H7 (cell line): ENCODE data around the gene FGD4. TPM values are rescaled to one million over a fixed set of nuclear protein-coding genes. Genes with fewer than 3 reads are reported as not detected.

Experiments
- DNase-seq: peaks from one replicate; pipeline ENCODE4 v3.0.0; 2012
- H3K27me3 ChIP-seq: 2 replicates; pipeline ENCODE4 v1.6.0; 2011; ENCODE audit warnings: mild to moderate bottlenecking, low read length; ENCODE audit not compliant: control insufficient read depth, insufficient read depth
- H3K36me3 ChIP-seq: replicated peaks from 2 replicates; pipeline ENCODE4 v1.5.1; 2011; ENCODE audit warnings: low read length; ENCODE audit not compliant: control insufficient read depth, insufficient read depth
- H3K4me3 ChIP-seq: 2 replicates; pipeline ENCODE4 v1.5.1; 2011; ENCODE audit warnings: low read depth, mild to moderate bottlenecking, control low read depth, low read length, moderate library complexity; ENCODE audit not compliant: insufficient read depth
- total RNA-seq: library from RNA; depleted of rRNA; stranded (reverse); fragments of >200 nt; shearing (Covaris generic); gene quantifications from 2 replicates; pipeline ENCODE4 v1.2.3, GENCODE V29; 2014

The FGD4 gene
- total RNA-seq, 1 experiment from 2014 or later = 24.0 TPM

DNA sequence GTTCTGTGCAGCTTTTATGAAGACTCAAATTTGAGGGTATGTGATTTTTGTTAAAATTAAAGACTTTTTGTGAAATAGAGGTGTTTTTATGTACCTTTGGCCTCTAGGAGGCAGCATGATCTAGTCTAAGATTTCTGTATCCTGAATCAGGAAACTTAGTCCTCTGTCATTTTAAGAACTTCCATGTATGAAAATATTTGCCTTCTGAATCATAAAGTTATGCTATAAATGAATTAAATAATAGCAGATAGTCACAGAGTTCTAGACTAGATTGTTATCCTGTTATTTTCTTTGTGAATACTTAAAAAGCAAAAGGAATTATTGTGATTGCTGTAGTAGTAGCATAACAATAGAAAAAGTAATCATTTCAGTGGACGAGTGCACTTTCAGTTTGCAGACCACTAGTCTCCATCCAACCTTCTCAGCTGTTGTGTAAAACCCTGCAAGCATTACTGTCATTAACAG is 56.3 kb downstream of the FGD4 start:
- Histone ChIP-seq H3K4me3 (no peak overlapping the region), H3K27me3 (no peaks in the 10 kb centered on the region), H3K36me3 (no peaks in the 10 kb centered on the region)
- DNase-seq = no peak

DNA sequence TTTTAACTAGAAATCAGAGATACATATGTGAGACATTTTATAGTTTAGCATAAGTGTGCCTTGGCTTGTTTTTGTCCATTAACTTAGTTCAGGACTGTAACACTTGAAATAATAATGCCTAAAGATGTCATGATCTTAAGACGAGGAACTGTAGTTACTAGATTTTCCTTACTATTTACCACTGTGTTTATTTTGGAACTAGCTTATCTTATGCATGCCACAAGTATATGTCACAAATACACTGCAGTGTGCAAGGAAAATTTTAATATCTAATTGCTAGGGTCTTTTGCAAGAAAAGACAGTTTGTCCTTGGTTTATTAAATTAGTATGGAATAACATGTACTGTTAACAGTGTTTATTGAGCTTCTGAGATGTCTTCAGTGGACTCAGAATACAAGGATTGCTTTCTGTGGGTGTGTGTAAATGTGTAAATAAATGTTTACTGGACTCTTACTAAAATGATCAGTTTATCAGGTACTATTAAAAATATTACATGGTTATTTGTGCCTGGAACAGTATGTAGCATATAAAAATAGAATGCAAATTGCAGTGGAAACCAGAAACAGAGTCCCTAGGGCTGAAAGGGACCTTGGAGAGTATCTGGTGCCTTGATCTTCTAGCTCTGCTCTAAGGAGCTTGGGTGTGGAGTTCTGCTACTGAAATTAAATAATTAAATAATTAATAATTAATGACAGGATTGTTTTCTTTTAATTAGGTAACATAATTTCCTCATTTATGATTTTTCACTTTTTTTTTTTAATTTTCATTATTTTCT is 58.1 kb downstream of the FGD4 start:
- Histone ChIP-seq H3K36me3 (no peaks in the 10 kb centered on the region; the same call in 1 of the 2 replicates), H3K4me3 (no peak overlapping the region), H3K27me3 (no peaks in the 10 kb centered on the region)
- DNase-seq = no peak

DNA sequence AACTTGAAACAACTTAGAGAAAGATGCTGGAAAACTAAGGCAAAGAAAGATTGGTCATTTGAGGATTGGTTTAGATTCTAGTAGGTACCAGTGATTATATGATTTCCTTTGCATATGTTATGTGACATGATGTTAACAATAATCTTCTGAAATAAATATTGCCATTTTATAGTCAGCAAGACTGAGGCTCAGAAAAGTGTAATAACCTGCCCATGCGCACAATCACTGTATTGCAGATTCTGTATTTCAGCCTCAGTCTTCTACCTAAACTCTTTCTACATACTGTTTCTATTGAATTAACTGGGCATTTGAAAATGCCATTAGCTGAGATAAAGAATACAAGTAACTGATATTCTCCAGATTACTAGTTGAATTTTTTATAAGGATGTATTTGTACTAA is 61.3 kb downstream of the FGD4 start:
- Histone ChIP-seq H3K4me3 (no peak overlapping the region), H3K36me3 (peaks cover 1% of the 10 kb centered on the region; the same call in 1 of the 2 replicates), H3K27me3 (no peaks in the 10 kb centered on the region)
- no peak for DNase-seq

DNA sequence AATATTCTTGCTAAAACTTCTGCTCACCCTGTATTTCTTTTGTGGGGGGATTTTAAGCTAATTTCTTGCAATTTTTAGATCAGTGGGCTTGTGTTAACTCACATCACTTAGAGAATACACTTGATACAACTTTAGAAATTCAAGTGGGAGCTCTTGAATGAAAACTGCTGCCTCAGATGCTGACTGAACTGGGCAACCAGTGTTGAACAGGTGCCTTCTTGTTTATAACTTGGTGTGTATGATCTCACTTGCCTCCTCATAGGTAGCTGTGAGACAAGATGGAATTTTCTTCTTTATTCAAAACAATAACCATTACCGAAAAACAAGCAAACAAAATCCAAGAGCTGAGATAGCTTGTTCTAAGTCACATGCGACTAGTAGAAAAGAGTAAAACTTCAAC is 63.5 kb downstream of the FGD4 start:
- no peak for DNase-seq

DNA sequence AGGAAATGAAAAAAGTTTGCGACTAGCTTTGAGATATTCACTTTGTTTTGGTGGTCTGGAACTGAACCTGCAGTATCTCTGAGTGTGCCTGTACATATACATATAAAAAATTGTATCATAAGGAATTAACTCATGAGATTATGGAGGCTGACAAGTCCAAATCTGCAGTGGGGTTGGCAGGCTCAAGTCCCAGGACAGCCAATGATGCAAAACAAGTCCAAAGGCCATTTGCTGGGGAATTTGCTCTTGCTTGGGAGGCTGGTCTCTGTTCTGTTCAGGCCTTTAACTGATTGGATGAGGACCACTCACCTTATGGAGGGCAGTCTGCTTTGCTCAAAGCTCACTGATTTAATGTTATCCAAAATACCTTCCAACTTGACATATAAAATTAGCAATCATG is 66.8 kb downstream of the FGD4 start:
- Histone ChIP-seq H3K4me3 (no peak overlapping the region), H3K27me3 (no peaks in the 10 kb centered on the region), H3K36me3 (peaks cover 2% of the 10 kb centered on the region)
- no peak for DNase-seq

More for the DNA sequence above, 63.5 kb downstream of the FGD4 start:
- no peaks in the 10 kb centered on the region for H3K27me3 ChIP-seq
- H3K4me3 ChIP-seq = no peak overlapping the region
- H3K36me3 ChIP-seq = peaks cover 2% of the 10 kb centered on the region

DNA sequence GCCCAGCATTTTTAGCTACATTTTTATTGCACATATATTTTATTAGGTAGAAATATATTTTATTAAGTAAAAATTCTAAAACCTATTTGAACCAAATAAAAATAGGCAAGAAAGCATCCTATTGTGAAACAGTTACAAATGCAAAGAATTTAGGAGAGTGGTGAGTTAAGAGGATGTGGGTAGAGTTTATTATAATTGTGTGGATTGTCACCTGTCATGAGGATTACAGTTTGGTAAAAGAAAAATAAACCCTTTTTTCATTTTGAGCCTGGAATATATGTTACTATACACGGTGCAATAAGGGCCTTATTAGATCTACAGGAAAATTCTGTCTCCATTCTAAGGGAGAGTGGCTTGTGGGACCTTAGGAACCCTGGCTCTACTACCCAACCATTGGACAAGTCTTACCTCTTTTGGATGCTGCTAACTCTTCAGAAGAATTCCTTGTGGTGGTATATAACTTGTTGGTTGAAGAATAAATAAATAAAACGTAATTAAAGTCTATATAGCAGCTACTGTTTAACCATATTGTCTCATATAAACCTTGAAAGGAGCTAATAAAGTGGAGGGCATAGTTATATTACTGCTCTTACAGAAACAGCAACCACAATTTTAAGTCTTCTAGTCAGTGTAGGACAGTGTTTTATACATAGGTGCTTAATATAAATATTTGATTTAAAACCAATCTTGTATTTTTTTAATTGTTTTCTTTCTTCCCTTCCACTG is 67.8 kb downstream of the FGD4 start:
- Histone ChIP-seq H3K36me3 (peaks cover 2% of the 10 kb centered on the region), H3K27me3 (no peaks in the 10 kb centered on the region), H3K4me3 (no peak overlapping the region)
- no peak for DNase-seq

DNA sequence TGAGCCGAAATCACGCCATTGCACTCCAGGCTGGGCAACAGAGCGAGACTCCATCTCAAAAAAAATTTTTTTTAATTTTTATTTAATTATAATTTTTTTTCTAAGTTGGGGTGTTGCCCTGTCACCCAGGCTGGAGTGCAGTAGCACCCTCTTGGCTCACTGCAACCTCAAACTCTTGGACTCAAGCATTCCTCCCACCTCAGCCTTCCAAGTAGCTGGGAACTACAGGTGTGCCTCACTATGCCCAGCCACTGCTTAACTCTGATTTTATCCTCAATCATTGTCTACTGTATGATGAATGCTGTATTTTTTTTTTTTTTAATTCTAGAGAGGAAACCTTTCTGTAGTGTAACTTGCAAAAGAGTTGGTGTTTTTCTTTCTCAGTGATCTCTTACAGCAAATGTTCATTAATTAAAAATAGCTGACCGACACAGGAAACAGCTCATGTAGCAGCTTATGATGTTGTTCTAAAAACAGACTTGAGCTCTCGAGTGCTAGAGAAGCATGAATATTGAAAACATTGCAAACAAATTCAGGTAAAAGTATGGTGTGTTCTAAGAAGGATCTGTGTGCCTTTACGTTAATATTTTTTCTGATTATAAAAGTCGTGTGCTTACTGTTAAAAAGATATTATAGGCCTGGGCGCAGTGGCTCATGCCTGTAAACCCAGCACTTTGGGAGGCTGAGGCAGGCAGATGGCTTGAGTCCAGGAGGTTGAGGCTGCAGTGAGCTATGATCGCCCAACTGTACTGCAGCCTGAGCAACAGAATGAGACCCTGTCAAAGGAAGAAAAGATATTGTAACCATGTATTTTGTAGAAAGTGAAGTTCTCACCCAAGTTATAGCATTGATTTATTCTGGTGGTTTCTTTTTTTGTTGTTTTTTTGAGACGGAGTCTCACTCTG is 68.9 kb downstream of the FGD4 start:
- H3K27me3 ChIP-seq = no peaks in the 10 kb centered on the region
- H3K36me3 ChIP-seq = peaks cover 2% of the 10 kb centered on the region
- DNase-seq = no peak
- H3K4me3 ChIP-seq = no peak overlapping the region

DNA sequence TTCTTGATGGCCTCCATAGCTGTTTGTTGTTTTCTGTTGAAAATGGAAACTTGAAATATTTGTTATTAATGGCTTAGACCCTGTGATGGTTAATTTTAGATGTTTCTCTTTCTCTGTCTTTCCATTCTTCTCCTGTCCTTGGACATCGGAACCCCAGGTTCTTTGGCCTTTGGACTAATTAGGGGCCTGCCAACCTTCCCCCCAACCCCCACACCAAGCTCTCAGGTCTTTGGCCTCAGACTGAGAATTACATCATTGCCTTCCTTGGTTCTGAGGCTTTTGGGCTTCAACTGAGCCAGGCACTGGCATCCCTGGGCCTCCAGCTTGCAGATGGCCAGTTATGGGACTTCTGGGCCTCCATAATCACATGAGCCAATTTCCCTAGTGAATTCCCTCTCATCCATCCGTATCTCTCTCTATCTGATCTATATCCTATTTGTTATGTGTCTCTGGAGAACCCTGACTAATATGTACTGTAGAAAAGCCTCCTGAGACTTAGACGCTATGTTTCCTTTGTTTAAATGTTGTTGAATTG is 71.6 kb downstream of the FGD4 start:
- Histone ChIP-seq H3K4me3 (no peak overlapping the region), H3K27me3 (no peaks in the 10 kb centered on the region)
- DNase-seq = no peak

DNA sequence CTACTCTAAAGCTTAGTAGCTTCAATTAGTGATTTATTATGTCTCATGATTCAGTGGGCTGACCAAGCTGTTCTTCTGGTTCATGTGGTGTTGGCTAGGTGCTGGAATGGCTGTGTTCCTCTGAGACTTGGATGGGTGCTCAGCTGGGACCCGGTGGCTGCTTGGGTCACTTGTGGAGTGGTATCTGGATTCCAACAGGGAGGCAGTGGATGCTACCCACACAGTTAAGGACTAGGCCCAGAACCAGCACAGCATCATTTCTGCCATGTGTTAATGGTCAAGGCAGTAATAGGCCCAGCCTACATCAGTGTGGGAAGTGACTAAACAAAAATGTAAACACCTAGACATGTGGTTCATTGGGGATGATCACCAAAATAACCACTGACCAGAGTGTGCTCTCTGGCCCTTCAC is 72.2 kb downstream of the FGD4 start:
- Histone ChIP-seq H3K36me3 (no peaks in the 10 kb centered on the region; the same call in 1 of the 2 replicates), H3K27me3 (no peaks in the 10 kb centered on the region), H3K4me3 (no peak overlapping the region)
- DNase-seq = no peak

More for the DNA sequence above, 71.6 kb downstream of the FGD4 start:
- H3K36me3 ChIP-seq = no peaks in the 10 kb centered on the region; the same call in none of the 2 replicates

DNA sequence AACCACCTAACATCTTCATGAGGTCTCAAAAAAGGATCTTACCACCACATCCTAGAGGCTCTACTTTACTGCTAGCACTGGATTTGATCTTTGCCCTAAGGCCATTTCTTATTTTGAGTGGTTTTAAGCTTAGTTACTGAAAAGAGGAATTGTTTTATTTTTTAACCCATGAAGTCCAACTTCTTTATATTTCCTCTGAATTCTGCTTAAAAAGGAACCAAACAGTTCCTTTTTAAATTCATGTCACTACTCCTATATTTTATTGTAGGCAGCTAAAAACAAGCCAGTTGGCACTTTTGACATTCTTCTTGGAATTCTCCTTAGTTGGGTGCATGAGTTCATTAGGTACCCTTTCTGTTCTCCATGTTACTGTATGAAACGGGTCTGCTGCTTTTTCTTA is 76.4 kb downstream of the FGD4 start:
- H3K27me3 ChIP-seq = no peaks in the 10 kb centered on the region
- H3K36me3 ChIP-seq = no peaks in the 10 kb centered on the region
- DNase-seq = no peak
- no peak overlapping the region for H3K4me3 ChIP-seq

DNA sequence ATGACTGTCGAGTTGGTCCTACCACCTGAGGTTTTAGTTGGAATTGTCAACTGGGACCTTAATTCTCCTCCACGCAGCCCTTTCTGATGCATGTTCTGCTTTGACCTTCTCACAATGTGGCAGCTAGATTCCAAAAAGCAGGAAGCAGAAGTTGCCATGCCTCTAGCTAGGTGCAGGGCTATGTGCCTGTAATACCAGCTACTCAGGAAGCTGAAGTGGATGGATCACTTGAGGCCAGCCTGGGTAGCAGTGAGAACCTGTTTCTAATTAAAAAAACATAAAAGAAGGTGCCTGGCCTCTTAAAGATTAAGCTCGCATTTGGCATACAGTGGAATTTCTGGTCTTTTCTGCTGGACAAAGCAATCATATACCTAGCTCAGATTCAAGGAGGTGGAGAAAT is 77.1 kb downstream of the FGD4 start:
- DNase-seq = no peak
- H3K27me3 ChIP-seq = no peaks in the 10 kb centered on the region
- H3K4me3 ChIP-seq = no peak overlapping the region
- no peaks in the 10 kb centered on the region for H3K36me3 ChIP-seq

DNA sequence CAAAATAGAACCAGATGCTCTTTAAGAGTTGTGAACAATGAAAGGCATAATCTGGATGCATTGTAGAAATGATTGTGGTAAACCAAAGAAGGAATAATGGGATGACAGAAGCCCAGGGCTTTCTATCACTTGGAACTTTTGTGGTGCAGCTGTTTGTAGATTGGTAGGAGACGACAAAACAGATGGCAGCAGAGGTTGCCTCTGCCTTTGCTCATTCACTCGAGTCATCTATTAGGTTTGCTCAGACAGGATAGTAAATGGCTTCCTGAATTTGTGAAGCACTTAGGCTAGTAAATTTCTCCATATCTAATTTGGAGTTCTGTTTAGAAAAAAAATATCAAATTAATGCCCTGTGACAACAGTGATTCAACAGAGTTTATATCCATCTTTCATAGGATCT is 78.4 kb downstream of the FGD4 start:
- DNase-seq = no peak
- Histone ChIP-seq H3K36me3 (no peaks in the 10 kb centered on the region), H3K27me3 (no peaks in the 10 kb centered on the region), H3K4me3 (no peak overlapping the region)

DNA sequence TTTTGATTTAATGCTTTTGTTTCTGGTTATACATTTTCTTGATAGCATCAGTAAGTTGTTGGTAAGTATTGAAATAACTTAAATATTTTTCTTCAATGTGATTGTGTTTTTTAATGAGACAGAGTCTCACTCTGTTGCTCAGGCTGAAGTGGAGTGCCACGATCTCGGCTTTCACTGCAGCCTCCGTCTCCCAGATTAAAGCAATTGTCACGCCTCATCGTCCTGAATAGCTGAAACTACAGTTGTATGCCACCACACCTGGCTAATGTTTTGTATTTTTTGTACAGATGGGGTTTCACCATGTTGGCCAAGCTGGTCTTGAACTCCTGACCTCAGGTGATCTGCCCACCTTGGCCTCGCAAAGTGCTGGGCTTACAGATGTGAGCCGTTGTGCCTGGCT is 78.8 kb downstream of the FGD4 start:
- H3K36me3 ChIP-seq = no peaks in the 10 kb centered on the region
- no peaks in the 10 kb centered on the region for H3K27me3 ChIP-seq
- DNase-seq = no peak
- no peak overlapping the region for H3K4me3 ChIP-seq
